ENCODE measurements around the gene SNF8. TPM values are rescaled to one million over a fixed set of nuclear protein-coding genes. Genes with fewer than 3 reads are reported as not detected.
"Not testable (repeated sequence)": the region's sequence is repeated elsewhere in the genome, so short reads cannot be mapped to it uniquely, and the experiment has no call there.

Gene SNF8
- total RNA-seq, 1 experiment from 2014 or later = 238 TPM

DNA sequence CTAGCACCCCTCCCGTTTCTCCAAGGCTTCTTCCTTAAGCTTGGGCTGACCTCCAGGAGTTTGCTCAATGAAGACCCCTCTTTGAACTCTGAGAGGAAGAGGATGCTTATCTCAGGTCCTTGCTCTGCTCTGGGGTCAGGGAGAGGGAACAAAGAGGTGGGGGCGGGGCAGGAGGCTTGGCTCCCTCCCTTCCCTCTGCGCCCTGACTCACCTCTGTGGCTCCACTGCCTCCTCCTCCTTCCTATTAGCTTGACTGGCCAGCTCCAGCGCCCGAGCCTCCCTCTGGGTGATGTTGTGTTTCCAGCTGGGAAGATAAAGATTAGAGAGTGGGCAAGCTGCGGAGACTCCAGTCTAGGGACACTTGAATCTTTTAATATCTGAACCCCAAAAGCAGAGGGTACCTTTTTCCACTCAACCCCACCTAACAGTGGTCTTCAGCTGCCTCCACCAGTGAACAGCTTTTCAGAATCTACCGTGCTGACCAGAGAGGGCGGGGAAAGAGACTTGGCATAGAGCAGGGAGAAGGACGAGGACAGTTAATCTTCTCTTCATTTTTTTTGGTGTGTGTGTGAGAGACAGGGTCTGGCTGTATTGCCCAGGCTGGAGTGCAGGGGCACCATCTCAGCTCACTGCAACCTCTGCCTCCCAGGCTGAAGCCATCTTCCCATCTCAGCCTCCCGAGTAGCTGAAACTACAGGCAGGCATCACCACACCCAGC, 17.0 kb upstream of the SNF8 start:
- DNase-seq (ENCODE audit: low read depth in 1 of 2, low spot score in 2 of 2) = peak; percentile 60 to 76
- no peak overlapping the region for H3K4me3 ChIP-seq

DNA sequence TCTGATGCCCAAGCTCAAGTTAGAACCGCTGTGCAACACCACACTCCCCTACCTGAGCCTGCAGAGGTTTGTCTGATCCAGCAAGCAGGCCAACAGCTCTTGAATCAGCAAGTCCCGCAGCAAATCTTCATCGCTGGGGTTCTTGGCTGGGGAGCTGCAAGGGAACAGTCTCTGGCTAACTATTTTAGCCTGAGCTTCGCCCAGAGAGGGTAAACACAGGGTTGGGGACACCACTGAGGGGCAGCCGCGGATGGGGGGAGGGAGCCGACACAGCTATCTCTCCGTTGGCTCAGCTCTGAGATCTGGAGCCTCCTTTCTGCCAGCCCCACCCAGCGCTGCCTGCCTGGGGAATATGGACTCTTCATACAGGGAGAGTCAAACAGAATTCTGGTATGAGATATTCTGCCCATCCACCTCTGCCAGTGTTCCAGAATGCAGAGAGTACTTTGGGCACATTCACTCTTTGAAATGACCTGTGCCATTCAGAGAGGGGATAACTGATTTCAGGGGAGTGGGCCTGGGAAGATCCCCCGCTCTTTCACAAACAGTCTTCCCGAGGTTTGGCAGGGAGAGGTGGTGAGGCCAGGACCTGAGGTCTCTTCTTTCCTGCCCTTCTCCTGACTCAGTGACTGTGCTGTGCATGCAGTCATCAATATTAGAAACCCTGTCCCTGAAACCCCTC, 16.3 kb upstream of the SNF8 start:
- Histone ChIP-seq H3K9me3 (replicated peaks) (no peaks in the 10 kb centered on the region), H3K27me3 (replicated peaks) (no peaks in the 10 kb centered on the region), H3K27ac (no peak overlapping the region), H3K36me3 (no peaks in the 10 kb centered on the region), H3K4me1 (replicated peaks) (peaks cover 17% of the 10 kb centered on the region), H3K4me3 (no peak overlapping the region)
- no peak for DNase-seq (ENCODE audit: low read depth in 1 of 2, low spot score in 2 of 2)

More for the DNA sequence above, 17.0 kb upstream of the SNF8 start:
- Histone ChIP-seq H3K9me3 (replicated peaks) (no peaks in the 10 kb centered on the region; the same call in 1 of the 2 replicates), H3K36me3 (no peaks in the 10 kb centered on the region), H3K27me3 (replicated peaks) (no peaks in the 10 kb centered on the region), H3K4me1 (replicated peaks) (peaks cover 17% of the 10 kb centered on the region), H3K27ac (no peak overlapping the region)

DNA sequence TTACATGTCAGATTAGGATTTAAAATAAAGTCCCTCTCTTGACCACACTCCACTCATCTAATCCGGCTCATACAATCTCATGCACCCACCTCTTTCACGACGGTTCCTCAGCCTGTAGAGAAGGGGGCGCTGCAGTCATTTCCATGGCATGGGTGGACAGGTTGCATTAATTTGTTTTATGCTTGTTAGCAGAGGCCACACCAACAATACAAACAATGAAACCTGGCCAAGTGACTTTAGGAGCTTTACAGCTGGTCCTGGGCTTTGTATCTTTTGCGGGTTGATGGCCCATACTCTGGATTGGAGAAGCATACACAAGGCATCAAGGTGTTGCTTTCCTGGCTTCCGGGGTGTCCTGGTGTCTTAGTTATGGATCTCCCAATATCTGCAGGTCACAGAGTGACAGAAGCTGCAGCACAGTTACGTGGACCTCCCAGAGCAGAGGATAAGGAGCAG, 9.7 kb upstream of the SNF8 start:
- H3K9me3 ChIP-seq (replicated peaks) = no peaks in the 10 kb centered on the region
- H3K4me3 ChIP-seq = no peak overlapping the region
- H3K27ac ChIP-seq = no peak overlapping the region
- H3K36me3 ChIP-seq = no peaks in the 10 kb centered on the region
- no peaks in the 10 kb centered on the region for H3K27me3 ChIP-seq (replicated peaks)
- peak in 1 of 2 experiments; percentile 37 for DNase-seq (ENCODE audit: low read depth in 1 of 2, low spot score in 2 of 2)
- H3K4me1 ChIP-seq (replicated peaks) = peaks cover 15% of the 10 kb centered on the region

DNA sequence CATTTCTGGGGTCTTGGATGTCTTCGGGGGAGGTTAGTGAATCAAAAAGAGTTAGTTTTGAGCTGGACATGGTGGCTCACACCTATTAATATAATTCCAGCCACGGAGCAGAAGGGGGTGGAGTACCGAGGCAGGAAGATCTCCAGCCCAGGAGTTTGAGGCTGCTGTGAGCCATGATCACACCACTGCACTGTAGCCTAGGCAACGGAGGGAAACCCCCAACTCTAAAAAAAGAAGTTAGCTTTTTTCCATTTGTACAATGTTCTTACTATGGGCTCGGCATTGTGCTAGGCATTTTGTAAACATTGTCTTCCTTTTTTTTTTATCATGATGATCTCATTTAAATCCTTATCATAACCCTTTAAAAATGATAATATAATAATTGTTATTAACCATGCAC, 8.3 kb upstream of the SNF8 start:
- Histone ChIP-seq H3K4me1 (replicated peaks) (peaks cover 15% of the 10 kb centered on the region), H3K36me3 (no peaks in the 10 kb centered on the region), H3K27me3 (replicated peaks) (no peaks in the 10 kb centered on the region), H3K4me3 (no peak overlapping the region), H3K9me3 (replicated peaks) (no peaks in the 10 kb centered on the region), H3K27ac (no peak overlapping the region)
- no peak for DNase-seq (ENCODE audit: low read depth in 1 of 2, low spot score in 2 of 2)

DNA sequence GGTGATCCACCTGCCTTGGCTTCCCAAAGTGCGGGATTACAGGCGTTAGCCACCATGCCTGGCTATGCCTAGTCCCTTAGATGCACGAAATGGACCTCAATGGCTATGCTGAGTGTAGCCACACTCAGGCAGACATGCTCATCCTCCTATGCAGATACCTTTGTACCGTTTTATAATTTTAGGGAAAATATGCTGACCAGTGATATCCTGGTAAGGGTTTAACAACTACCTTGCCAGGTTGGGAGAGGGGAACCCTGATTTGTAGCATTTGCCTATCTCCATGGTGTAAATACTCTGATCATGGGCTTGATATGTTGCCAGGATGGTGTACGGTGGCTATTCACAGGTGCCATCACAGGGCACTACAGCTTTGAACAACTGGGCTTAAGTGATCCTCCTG, 6.9 kb upstream of the SNF8 start:
- H3K4me1 ChIP-seq (replicated peaks) = peaks cover 15% of the 10 kb centered on the region
- H3K9me3 ChIP-seq (replicated peaks) = no peaks in the 10 kb centered on the region
- no peaks in the 10 kb centered on the region for H3K36me3 ChIP-seq
- no peaks in the 10 kb centered on the region for H3K27me3 ChIP-seq (replicated peaks)
- no peak overlapping the region for H3K27ac ChIP-seq
- H3K4me3 ChIP-seq = no peak overlapping the region
- no peak for DNase-seq (ENCODE audit: low read depth in 1 of 2, low spot score in 2 of 2)

GRCh38 chr17:48945261-48945651, 614 bp upstream of the SNF8 start:
- peak overlapping the region; percentile 82 for H3K27ac ChIP-seq
- H3K27me3 ChIP-seq (replicated peaks); DNase-seq (ENCODE audit: low read depth in 1 of 2, low spot score in 2 of 2); H3K9me3 ChIP-seq (replicated peaks): not testable (repeated sequence)
- peaks cover 16% of the 10 kb centered on the region for H3K4me1 ChIP-seq (replicated peaks)
- peak overlapping the region; percentile 72 for H3K4me3 ChIP-seq
- peaks cover 38% of the 10 kb centered on the region for H3K36me3 ChIP-seq

DNA sequence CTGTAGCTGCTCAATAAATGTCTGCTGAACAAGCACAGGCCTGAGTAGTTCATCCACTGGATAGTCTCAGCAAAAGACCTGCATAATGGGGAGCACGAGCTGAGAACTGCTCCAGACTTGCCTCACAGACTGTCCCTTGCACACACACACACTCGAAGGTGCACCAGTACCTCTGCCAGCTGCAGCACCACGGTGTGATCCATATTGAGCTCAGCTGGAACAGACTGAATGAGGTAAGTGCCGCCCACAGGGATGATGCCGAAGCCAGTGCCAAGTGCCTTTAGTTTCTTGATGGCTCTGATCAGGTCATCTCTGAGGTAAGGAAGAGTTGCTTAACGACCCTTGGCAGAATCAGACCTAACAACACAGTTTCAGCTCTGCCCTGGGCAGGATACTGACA, 11.6 kb downstream of the SNF8 start:
- Histone ChIP-seq H3K27me3 (replicated peaks) (no peaks in the 10 kb centered on the region), H3K4me3 (no peak overlapping the region), H3K27ac (no peak overlapping the region), H3K9me3 (replicated peaks) (no peaks in the 10 kb centered on the region), H3K36me3 (peaks cover 98% of the 10 kb centered on the region), H3K4me1 (replicated peaks) (no peaks in the 10 kb centered on the region)
- DNase-seq (ENCODE audit: low read depth in 1 of 2, low spot score in 2 of 2) = no peak

GRCh38 chr17:48930435-48930873, 14.2 kb downstream of the SNF8 start:
- Histone ChIP-seq H3K27ac (no peak overlapping the region), H3K36me3 (peaks cover 100% of the 10 kb centered on the region)

GRCh38 chr17:48929812-48930165, 14.9 kb downstream of the SNF8 start:
- Histone ChIP-seq H3K4me3 (no peak overlapping the region), H3K36me3 (peaks cover 99% of the 10 kb centered on the region), H3K27me3 (replicated peaks) (no peaks in the 10 kb centered on the region), H3K9me3 (replicated peaks) (no peaks in the 10 kb centered on the region), H3K27ac (no peak overlapping the region), H3K4me1 (replicated peaks) (no peaks in the 10 kb centered on the region)
- DNase-seq (ENCODE audit: low read depth in 1 of 2, low spot score in 2 of 2) = no peak

More at GRCh38 chr17:48930435-48930873, 14.2 kb downstream of the SNF8 start:
- Histone ChIP-seq H3K27me3 (replicated peaks) (no peaks in the 10 kb centered on the region), H3K4me1 (replicated peaks) (no peaks in the 10 kb centered on the region), H3K9me3 (replicated peaks) (no peaks in the 10 kb centered on the region), H3K4me3 (no peak overlapping the region)
- no peak for DNase-seq (ENCODE audit: low read depth in 1 of 2, low spot score in 2 of 2)

- no peak for DNase-seq (ENCODE audit: low read depth in 1 of 2, low spot score in 2 of 2)
Observed at GRCh38 chr17:48928876-48929811, 15.5 kb downstream of the SNF8 start.

DNA sequence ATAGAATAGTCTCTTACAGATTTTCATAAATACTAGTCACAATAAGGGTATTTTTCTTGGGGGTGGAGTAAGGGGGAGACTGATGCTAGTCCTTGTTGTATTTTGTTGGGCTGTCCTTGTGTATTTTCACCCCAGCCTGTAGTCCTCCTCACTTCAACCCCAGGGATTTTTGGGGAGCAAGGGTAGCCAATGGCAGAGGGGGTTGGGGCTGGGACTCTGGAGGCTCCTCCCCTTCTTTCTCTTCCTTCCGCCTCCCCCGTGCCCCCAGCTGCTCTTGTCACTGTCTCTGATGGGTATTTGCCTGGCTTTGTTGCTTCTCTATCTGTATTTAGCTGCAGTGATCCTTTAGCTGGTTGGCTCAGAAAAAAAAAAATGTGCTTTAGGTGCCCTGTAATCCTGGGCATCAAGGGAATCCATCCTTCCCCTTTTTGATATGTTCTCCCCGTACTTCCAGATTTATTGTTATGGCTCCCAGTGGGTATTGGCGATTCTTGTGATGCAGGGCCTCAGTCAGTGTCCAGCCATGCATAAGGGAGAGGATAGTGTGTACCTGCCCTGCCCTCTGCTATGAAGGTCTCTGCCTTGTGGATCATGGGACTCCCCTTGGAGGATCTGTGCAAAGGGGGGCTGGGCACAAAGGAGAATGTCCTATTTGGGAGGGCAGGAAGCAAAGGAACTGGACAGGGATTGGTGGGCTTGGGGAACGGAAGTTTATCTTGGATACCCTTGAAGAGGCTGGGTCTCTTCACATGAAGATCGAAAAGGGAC, 16.5 kb downstream of the SNF8 start:
- no peaks in the 10 kb centered on the region for H3K4me1 ChIP-seq (replicated peaks)
- H3K9me3 ChIP-seq (replicated peaks) = no peaks in the 10 kb centered on the region
- H3K36me3 ChIP-seq = peaks cover 97% of the 10 kb centered on the region
- DNase-seq (ENCODE audit: low read depth in 1 of 2, low spot score in 2 of 2) = no peak
- H3K4me3 ChIP-seq = no peak overlapping the region
- no peak overlapping the region for H3K27ac ChIP-seq
- no peaks in the 10 kb centered on the region for H3K27me3 ChIP-seq (replicated peaks)

More at GRCh38 chr17:48928876-48929811, 15.5 kb downstream of the SNF8 start:
- Histone ChIP-seq H3K27me3 (replicated peaks) (no peaks in the 10 kb centered on the region), H3K36me3 (peaks cover 97% of the 10 kb centered on the region), H3K27ac (no peak overlapping the region), H3K9me3 (replicated peaks) (no peaks in the 10 kb centered on the region), H3K4me3 (no peak overlapping the region), H3K4me1 (replicated peaks) (no peaks in the 10 kb centered on the region)

DNA sequence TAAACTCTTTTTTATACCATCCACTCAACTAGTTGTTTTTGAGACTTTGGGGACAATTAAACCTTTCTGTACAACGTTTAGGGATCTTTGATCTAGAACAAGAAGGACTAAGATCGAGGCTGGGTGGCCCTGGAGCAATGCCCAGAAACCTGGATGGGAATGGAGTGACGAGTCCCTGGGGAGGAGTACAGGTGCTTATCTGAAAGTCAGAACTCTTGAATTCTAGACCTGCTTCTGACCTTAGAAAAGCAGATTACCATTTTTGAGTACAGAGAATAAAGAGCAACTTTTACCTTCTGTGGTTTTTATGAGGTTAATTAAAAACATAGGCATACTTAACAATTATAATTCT, 18.7 kb downstream of the SNF8 start:
- no peak for DNase-seq (ENCODE audit: low read depth in 1 of 2, low spot score in 2 of 2)
- no peak overlapping the region for H3K27ac ChIP-seq
- no peaks in the 10 kb centered on the region for H3K9me3 ChIP-seq (replicated peaks)
- H3K4me1 ChIP-seq (replicated peaks) = no peaks in the 10 kb centered on the region
- no peaks in the 10 kb centered on the region for H3K27me3 ChIP-seq (replicated peaks)
- peaks cover 97% of the 10 kb centered on the region for H3K36me3 ChIP-seq
- no peak overlapping the region for H3K4me3 ChIP-seq

Data from SJSA1 (cell line).